Smooth muscle cell (in vitro differentiated cells): Measurements from ENCODE around the gene MOB2. TPM values are rescaled to one million over a fixed set of nuclear protein-coding genes. Genes with fewer than 3 reads are reported as not detected.

ENCODE experiments used
- DNase-seq: peaks from one replicate; lab custom pipeline; 2025; ENCODE audit not compliant: unreplicated experiment; lab: John Stamatoyannopoulos, UW
- H2AFZ ChIP-seq: fragments of 200-600 bp; sonication (generic); 2 replicates; pipeline ENCODE4 v1.6.0; 2016; ENCODE audit warnings: antibody characterized with exemption, low read depth, mild to moderate bottlenecking
- H3F3A ChIP-seq: fragments of 200-600 bp; sonication (generic); 2 replicates; pipeline ENCODE4 v1.6.0; 2017; ENCODE audit warnings: antibody characterized with exemption, low read depth
- H3K27ac ChIP-seq: fragments of 200-600 bp; sonication (generic); 2 replicates; pipeline ENCODE4 v1.5.1; 2016; ENCODE audit warnings: low read depth, mild to moderate bottlenecking
- H3K27me3 ChIP-seq: fragments of 200-600 bp; sonication (generic); 2 replicates; pipeline ENCODE4 v1.6.1; 2016; ENCODE audit warnings: low read depth, mild to moderate bottlenecking
- H3K36me3 ChIP-seq: fragments of 200-600 bp; sonication (generic); 2 replicates; pipeline ENCODE4 v1.5.1; 2016; ENCODE audit warnings: low read depth
- H3K4me1 ChIP-seq: fragments of 200-600 bp; sonication (generic); 2 replicates; pipeline ENCODE4 v1.5.1; 2016; ENCODE audit warnings: low read depth
- H3K4me2 ChIP-seq: fragments of 200-600 bp; sonication (generic); 2 replicates; pipeline ENCODE4 v1.6.0; 2016; ENCODE audit warnings: mild to moderate bottlenecking
- H3K4me3 ChIP-seq: fragments of 200-600 bp; sonication (generic); 2 replicates; pipeline ENCODE4 v1.5.1; 2016; ENCODE audit warnings: mild to moderate bottlenecking
- H3K79me2 ChIP-seq: fragments of 200-600 bp; sonication (generic); 2 replicates; pipeline ENCODE4 v1.6.0; 2016; ENCODE audit warnings: low read depth, mild to moderate bottlenecking
- H3K9ac ChIP-seq: fragments of 200-600 bp; sonication (generic); 2 replicates; pipeline ENCODE4 v1.6.0; 2016; ENCODE audit warnings: low read depth
- H3K9me3 ChIP-seq: fragments of 200-600 bp; sonication (generic); replicated peaks from 2 replicates; pipeline ENCODE4 v1.5.1; 2016; ENCODE audit warnings: low read depth
- H4K20me1 ChIP-seq: fragments of 200-600 bp; sonication (generic); 2 replicates; pipeline ENCODE4 v1.6.0; 2016; ENCODE audit warnings: low read depth
- WGBS: methylation state at CpG from one replicate; pipeline ENCODE4 v1.1.7; 2016; ENCODE audit warnings: low lambda C conversion rate; 5-methylcytosine and 5-hydroxymethylcytosine counted together
- polyA plus RNA-seq: library from polyadenylated mRNA; unstranded; fragments of >200 nt; fragmentation: Nextera tagmentation; extraction: Ambion mirVana; gene quantifications from 2 replicates; pipeline ENCODE4 v1.2.1, GENCODE V29; 2016
- total RNA-seq: library from RNA; depleted of rRNA; stranded (reverse); fragments of >200 nt; gene quantifications from 2 replicates; pipeline ENCODE4 v1.2.3, GENCODE V29; 2014
- TF ChIP-seq, protein P1 (sequence below): fragments of 200-600 bp; sonication (generic); IDR thresholded peaks from 2 replicates; pipeline ENCODE4 v1.5.1; 2017; ENCODE audit warnings: borderline replicate concordance, mild to moderate bottlenecking, antibody characterized with exemption; ENCODE audit not compliant: insufficient read depth, poor library complexity, severe bottlenecking

The MOB2 gene
- total and polyA plus RNA-seq, 2 experiments from 2014 or later, result 2.5 to 24.0 TPM

DNA sequence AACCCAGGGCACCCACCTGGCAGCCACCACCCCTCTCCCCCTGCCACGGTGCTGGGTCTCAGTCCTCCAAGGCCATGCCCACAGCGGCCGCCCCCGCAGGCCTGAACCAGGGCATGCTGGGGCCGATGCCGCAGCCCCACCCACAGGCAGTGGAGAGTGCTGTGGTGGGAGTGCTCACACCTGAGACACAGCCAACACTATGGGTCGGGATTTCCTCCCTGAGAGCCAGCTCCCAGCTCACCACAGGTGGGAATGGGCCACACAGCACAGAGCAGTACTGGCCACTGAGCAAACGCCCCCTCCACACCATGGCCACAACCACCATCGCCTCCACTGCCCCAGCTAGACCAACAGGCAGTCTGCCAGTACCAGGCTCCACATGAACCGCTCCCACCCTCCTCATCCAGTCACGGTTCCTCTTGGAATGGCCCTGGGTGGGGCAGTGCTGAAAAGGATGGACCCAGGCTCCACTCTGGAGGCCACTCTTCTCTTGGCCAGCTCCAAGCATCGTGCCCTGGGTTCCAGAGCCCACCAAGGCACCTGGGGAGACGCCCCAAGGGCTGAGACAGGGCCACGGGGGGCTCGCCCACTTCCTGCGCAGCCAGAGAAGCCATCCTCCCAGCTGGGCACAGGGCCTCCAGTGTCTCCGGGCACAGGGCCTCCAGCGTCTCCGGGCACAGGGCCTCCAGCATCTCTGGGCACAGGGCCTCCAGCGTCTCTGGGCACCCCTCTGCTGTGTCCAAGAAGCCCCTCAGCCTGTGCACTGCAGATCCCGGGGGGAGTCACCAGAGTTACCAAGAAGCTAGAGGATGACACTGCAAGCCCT lies 14.2 kb downstream of the MOB2 start:
- TF ChIP-seq, protein P1, sequence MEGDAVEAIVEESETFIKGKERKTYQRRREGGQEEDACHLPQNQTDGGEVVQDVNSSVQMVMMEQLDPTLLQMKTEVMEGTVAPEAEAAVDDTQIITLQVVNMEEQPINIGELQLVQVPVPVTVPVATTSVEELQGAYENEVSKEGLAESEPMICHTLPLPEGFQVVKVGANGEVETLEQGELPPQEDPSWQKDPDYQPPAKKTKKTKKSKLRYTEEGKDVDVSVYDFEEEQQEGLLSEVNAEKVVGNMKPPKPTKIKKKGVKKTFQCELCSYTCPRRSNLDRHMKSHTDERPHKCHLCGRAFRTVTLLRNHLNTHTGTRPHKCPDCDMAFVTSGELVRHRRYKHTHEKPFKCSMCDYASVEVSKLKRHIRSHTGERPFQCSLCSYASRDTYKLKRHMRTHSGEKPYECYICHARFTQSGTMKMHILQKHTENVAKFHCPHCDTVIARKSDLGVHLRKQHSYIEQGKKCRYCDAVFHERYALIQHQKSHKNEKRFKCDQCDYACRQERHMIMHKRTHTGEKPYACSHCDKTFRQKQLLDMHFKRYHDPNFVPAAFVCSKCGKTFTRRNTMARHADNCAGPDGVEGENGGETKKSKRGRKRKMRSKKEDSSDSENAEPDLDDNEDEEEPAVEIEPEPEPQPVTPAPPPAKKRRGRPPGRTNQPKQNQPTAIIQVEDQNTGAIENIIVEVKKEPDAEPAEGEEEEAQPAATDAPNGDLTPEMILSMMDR, result no peak
- Histone ChIP-seq H3F3A (no peaks in the 10 kb centered on the region), H3K4me1 (no peaks in the 10 kb centered on the region), H3K79me2 (no peaks in the 10 kb centered on the region), H3K27ac (no peak overlapping the region), H2AFZ (no peak overlapping the region), H3K9me3 (no peaks in the 10 kb centered on the region), H3K27me3 (no peaks in the 10 kb centered on the region), H4K20me1 (no peaks in the 10 kb centered on the region), H3K36me3 (no peaks in the 10 kb centered on the region), H3K4me2 (no peak overlapping the region), H3K4me3 (no peak overlapping the region), H3K9ac (no peak overlapping the region)
- no peak for DNase-seq
- WGBS, result 99% methylated on average over 16 of the region's 21 CpGs

DNA sequence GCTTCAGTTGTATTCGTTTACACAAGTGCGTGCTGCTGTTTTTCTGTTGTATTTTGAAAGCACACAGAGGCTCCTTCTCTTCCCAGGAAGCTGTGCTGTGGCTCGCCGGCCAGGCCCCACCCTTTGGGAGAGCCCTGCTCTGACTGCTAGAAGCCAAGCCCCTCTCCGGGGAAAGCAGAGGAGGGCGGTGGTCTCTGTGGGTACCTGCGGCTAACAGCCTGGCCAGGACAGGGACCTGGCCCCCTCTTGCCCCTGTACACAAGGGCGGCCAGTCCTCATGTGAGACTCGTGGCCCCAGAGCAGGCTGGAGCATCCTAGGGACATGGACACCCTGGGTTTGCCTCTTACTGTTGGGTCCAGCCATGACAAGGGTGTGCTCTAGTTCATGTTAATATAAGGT lies 14.8 kb downstream of the MOB2 start:
- Histone ChIP-seq H3F3A (no peaks in the 10 kb centered on the region), H3K27ac (no peak overlapping the region), H2AFZ (no peak overlapping the region), H3K9ac (no peak overlapping the region), H3K9me3 (no peaks in the 10 kb centered on the region), H3K4me2 (no peak overlapping the region), H3K4me1 (no peaks in the 10 kb centered on the region), H3K4me3 (no peak overlapping the region), H3K36me3 (no peaks in the 10 kb centered on the region), H3K79me2 (no peaks in the 10 kb centered on the region), H4K20me1 (no peaks in the 10 kb centered on the region), H3K27me3 (no peaks in the 10 kb centered on the region)
- no peak for DNase-seq
- TF ChIP-seq, protein P1, result no peak
- 94% methylated on average over 9 of the region's 9 CpGs for WGBS

DNA sequence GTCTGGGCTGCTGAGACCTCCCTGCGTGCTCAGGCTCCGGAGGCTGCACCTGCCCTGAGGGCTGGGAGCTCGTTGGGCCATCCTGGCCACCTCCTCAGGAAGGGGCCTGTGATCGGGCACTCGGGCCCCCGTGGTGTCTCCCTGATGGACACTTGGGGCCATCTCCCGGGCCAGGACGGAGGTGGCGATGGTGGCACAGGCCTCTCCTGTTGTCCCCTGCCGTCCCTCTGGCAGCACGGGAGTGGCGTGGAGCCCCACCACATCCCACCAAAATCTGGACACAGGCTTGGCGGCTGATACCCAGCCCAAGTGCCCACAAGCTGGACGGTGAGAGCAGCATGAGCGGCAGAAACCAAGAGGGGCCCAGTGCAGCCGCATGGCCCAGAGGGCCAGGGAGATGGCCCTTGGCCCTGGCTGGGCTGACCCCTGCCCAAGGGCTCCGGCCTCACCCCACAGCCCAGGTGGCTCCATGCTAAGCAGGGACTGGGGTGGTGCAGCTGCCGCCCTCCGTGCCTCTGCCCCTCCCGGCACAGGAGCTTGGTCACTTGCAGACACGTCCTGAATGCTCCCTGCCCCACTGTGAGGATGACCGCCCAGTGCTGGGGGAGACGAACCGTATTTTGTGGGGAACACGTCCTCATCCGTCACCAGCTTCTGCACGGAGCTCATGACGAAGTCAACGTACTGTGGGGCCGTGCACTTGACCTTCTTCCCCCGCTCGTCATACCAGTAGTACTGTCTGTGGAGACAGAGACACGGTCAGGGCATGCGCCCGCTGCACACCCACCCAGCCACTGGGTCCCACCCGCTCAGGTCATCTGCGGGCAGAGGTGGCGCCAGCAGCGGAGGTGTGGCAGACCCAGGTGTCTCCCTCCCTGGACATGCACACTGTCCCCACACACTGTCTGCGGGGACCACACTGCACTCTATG lies 15.6 kb downstream of the MOB2 start:
- H3K9me3 ChIP-seq, result no peaks in the 10 kb centered on the region
- WGBS, result 99% methylated on average over 40 of the region's 40 CpGs
- no peaks in the 10 kb centered on the region for H3K36me3 ChIP-seq
- TF ChIP-seq, protein P1, result no peak
- H3K4me3 ChIP-seq, result no peak overlapping the region
- H3K27ac ChIP-seq, result no peak overlapping the region
- no peak for DNase-seq
- no peak overlapping the region for H3K9ac ChIP-seq
- H3K79me2 ChIP-seq, result no peaks in the 10 kb centered on the region
- H3K27me3 ChIP-seq, result no peaks in the 10 kb centered on the region
- H3F3A ChIP-seq, result no peaks in the 10 kb centered on the region
- H4K20me1 ChIP-seq, result no peaks in the 10 kb centered on the region
- H3K4me1 ChIP-seq, result no peaks in the 10 kb centered on the region
- H3K4me2 ChIP-seq, result no peak overlapping the region
- H2AFZ ChIP-seq, result no peak overlapping the region
